ENCODE measurements around the gene TAB3. TPM values are rescaled to one million over a fixed set of nuclear protein-coding genes. Genes with fewer than 3 reads are reported as not detected.

The TAB3 gene
- total and polyA plus RNA-seq, 4 experiments from 2014 or later: 4.8 to 23.8 (median 13.9) TPM

- Mint-ChIP-seq H3K4me1 (no peaks in the 10 kb centered on the region), H3K9me3 (peaks cover 0 to 3% (median 0%) of the 10 kb centered on the region in 8 donors), H3K27me3 (no peaks in the 10 kb centered on the region), H3K36me3 (no peaks in the 10 kb centered on the region), H3K27ac (no peak overlapping the region), H3K4me3 (no peak overlapping the region)
- Histone ChIP-seq H3K36me3 (ENCODE audit: insufficient read depth, low read length) (no peaks in the 10 kb centered on the region), H3K27ac (ENCODE audit: low read depth, low read length) (no peak overlapping the region), H3K4me1 (ENCODE audit: insufficient read depth, low read length) (no peaks in the 10 kb centered on the region), H3K27me3 (ENCODE audit: insufficient read depth, low read length) (no peaks in the 10 kb centered on the region), H3K9me3 (ENCODE audit: control insufficient read depth in 1 of 2, low read length in 2 of 2) (no peaks in the 10 kb centered on the region), H3K4me3 (ENCODE audit: low read length in 2 of 2) (no peak overlapping the region)
- no peak for DNase-seq
- POLR2A ChIA-PET (ENCODE audit: partially characterized antibody): no interaction called here
- CTCF ChIA-PET (ENCODE audit: partially characterized antibody): no interaction called here
- intact Hi-C loops (cut with micrococcal nuclease): no loop called here
These were observed 94.6 kb downstream of the TAB3 start for GRCh38 chrX:30794497-30794896.

GRCh38 chrX:30793767-30794103 is 95.3 kb downstream of the TAB3 start:
- H3K9me3 ChIP-seq (ENCODE audit: control insufficient read depth in 1 of 2, low read length in 2 of 2): no peaks in the 10 kb centered on the region
- H3K36me3 ChIP-seq (ENCODE audit: insufficient read depth, low read length): no peaks in the 10 kb centered on the region
- peaks cover 0 to 3% (median 0%) of the 10 kb centered on the region in 8 donors for H3K9me3 Mint-ChIP-seq
- no peaks in the 10 kb centered on the region for H3K4me1 ChIP-seq (ENCODE audit: insufficient read depth, low read length)
- no peak overlapping the region for H3K27ac Mint-ChIP-seq
- POLR2A ChIA-PET (ENCODE audit: partially characterized antibody): no interaction called here
- H3K4me3 Mint-ChIP-seq: no peak overlapping the region
- no peak overlapping the region for H3K4me3 ChIP-seq (ENCODE audit: low read length in 2 of 2)
- H3K27me3 Mint-ChIP-seq: no peaks in the 10 kb centered on the region
- H3K27me3 ChIP-seq (ENCODE audit: insufficient read depth, low read length): no peaks in the 10 kb centered on the region
- intact Hi-C loops (cut with micrococcal nuclease): no loop called here
- H3K36me3 Mint-ChIP-seq: no peaks in the 10 kb centered on the region
- no peaks in the 10 kb centered on the region for H3K4me1 Mint-ChIP-seq
- H3K27ac ChIP-seq (ENCODE audit: low read depth, low read length): no peak overlapping the region
- CTCF ChIA-PET (ENCODE audit: partially characterized antibody): no interaction called here
- DNase-seq: no peak

- H3K4me3 Mint-ChIP-seq: no peak overlapping the region
- CTCF ChIA-PET (ENCODE audit: partially characterized antibody): no interaction called here
- no peaks in the 10 kb centered on the region for H3K27me3 ChIP-seq (ENCODE audit: insufficient read depth, low read length)
- DNase-seq: no peak
- no peaks in the 10 kb centered on the region for H3K4me1 ChIP-seq (ENCODE audit: insufficient read depth, low read length)
- H3K27ac Mint-ChIP-seq: no peak overlapping the region
- no peak overlapping the region for H3K4me3 ChIP-seq (ENCODE audit: low read length in 2 of 2)
- intact Hi-C loops (cut with micrococcal nuclease): no loop called here
- H3K36me3 Mint-ChIP-seq: no peaks in the 10 kb centered on the region
- H3K9me3 ChIP-seq (ENCODE audit: control insufficient read depth in 1 of 2, low read length in 2 of 2): no peaks in the 10 kb centered on the region
- H3K4me1 Mint-ChIP-seq: no peaks in the 10 kb centered on the region
- POLR2A ChIA-PET (ENCODE audit: partially characterized antibody): no interaction called here
- H3K27me3 Mint-ChIP-seq: no peaks in the 10 kb centered on the region
- H3K9me3 Mint-ChIP-seq: peaks cover 0 to 3% (median 0%) of the 10 kb centered on the region in 8 donors
- no peaks in the 10 kb centered on the region for H3K36me3 ChIP-seq (ENCODE audit: insufficient read depth, low read length)
- no peak overlapping the region for H3K27ac ChIP-seq (ENCODE audit: low read depth, low read length)
These were observed 95.8 kb downstream of the TAB3 start for GRCh38 chrX:30793075-30793766.

- Histone ChIP-seq H3K36me3 (ENCODE audit: insufficient read depth, low read length) (no peaks in the 10 kb centered on the region), H3K4me1 (ENCODE audit: insufficient read depth, low read length) (no peaks in the 10 kb centered on the region), H3K27me3 (ENCODE audit: insufficient read depth, low read length) (no peaks in the 10 kb centered on the region), H3K9me3 (ENCODE audit: control insufficient read depth in 1 of 2, low read length in 2 of 2) (no peaks in the 10 kb centered on the region), H3K27ac (ENCODE audit: low read depth, low read length) (no peak overlapping the region), H3K4me3 (ENCODE audit: low read length in 2 of 2) (no peak overlapping the region)
- intact Hi-C loops (cut with micrococcal nuclease): no loop called here
- Mint-ChIP-seq H3K9me3 (peaks cover 0 to 3% (median 0%) of the 10 kb centered on the region in 8 donors), H3K4me1 (no peaks in the 10 kb centered on the region), H3K27me3 (no peaks in the 10 kb centered on the region), H3K36me3 (no peaks in the 10 kb centered on the region), H3K27ac (no peak overlapping the region), H3K4me3 (no peak overlapping the region)
- no peak for DNase-seq
- ChIA-PET CTCF (ENCODE audit: partially characterized antibody) (no interaction called here), POLR2A (ENCODE audit: partially characterized antibody) (no interaction called here)
These were observed 97.5 kb downstream of the TAB3 start for GRCh38 chrX:30791296-30792278.

- ChIA-PET CTCF (ENCODE audit: partially characterized antibody) (no interaction called here), POLR2A (ENCODE audit: partially characterized antibody) (no interaction called here)
- H3K36me3 ChIP-seq (ENCODE audit: insufficient read depth, low read length): no peaks in the 10 kb centered on the region
- no peak overlapping the region for H3K27ac ChIP-seq (ENCODE audit: low read depth, low read length)
- no peak overlapping the region for H3K4me3 Mint-ChIP-seq
- no peaks in the 10 kb centered on the region for H3K4me1 ChIP-seq (ENCODE audit: insufficient read depth, low read length)
- H3K4me1 Mint-ChIP-seq: no peaks in the 10 kb centered on the region
- H3K9me3 ChIP-seq (ENCODE audit: control insufficient read depth in 1 of 2, low read length in 2 of 2): no peaks in the 10 kb centered on the region
- H3K27ac Mint-ChIP-seq: no peak overlapping the region
- no peak overlapping the region for H3K4me3 ChIP-seq (ENCODE audit: low read length in 2 of 2)
- H3K27me3 Mint-ChIP-seq: no peaks in the 10 kb centered on the region
- DNase-seq: no peak
- H3K36me3 Mint-ChIP-seq: no peaks in the 10 kb centered on the region
- intact Hi-C loops (cut with micrococcal nuclease): no loop called here
- no peaks in the 10 kb centered on the region for H3K9me3 Mint-ChIP-seq
- no peaks in the 10 kb centered on the region for H3K27me3 ChIP-seq (ENCODE audit: insufficient read depth, low read length)
These were observed 102.0 kb downstream of the TAB3 start for GRCh38 chrX:30787012-30787411.

- no peaks in the 10 kb centered on the region for H3K27me3 ChIP-seq (ENCODE audit: insufficient read depth, low read length)
- DNase-seq: no peak
- H3K9me3 ChIP-seq (ENCODE audit: control insufficient read depth in 1 of 2, low read length in 2 of 2): no peaks in the 10 kb centered on the region
- no peaks in the 10 kb centered on the region for H3K9me3 Mint-ChIP-seq
- no peaks in the 10 kb centered on the region for H3K36me3 ChIP-seq (ENCODE audit: insufficient read depth, low read length)
- H3K27me3 Mint-ChIP-seq: no peaks in the 10 kb centered on the region
- no peak overlapping the region for H3K27ac ChIP-seq (ENCODE audit: low read depth, low read length)
- H3K36me3 Mint-ChIP-seq: no peaks in the 10 kb centered on the region
- no peaks in the 10 kb centered on the region for H3K4me1 Mint-ChIP-seq
- no peak overlapping the region for H3K4me3 ChIP-seq (ENCODE audit: low read length in 2 of 2)
- H3K27ac Mint-ChIP-seq: no peak overlapping the region
- intact Hi-C loops (cut with micrococcal nuclease): no loop called here
- H3K4me3 Mint-ChIP-seq: no peak overlapping the region
- ChIA-PET POLR2A (ENCODE audit: partially characterized antibody) (no interaction called here), CTCF (ENCODE audit: partially characterized antibody) (no interaction called here)
- no peaks in the 10 kb centered on the region for H3K4me1 ChIP-seq (ENCODE audit: insufficient read depth, low read length)
These were observed 102.7 kb downstream of the TAB3 start for GRCh38 chrX:30786374-30786773.

- no peaks in the 10 kb centered on the region for H3K36me3 Mint-ChIP-seq
- intact Hi-C loops (cut with micrococcal nuclease): no loop called here
- no peak overlapping the region for H3K4me3 Mint-ChIP-seq
- no peak for DNase-seq
- H3K27ac Mint-ChIP-seq: no peak overlapping the region
- no peak overlapping the region for H3K4me3 ChIP-seq (ENCODE audit: low read length in 2 of 2)
- H3K9me3 ChIP-seq (ENCODE audit: control insufficient read depth in 1 of 2, low read length in 2 of 2): no peaks in the 10 kb centered on the region
- CTCF ChIA-PET (ENCODE audit: partially characterized antibody): no interaction called here
- H3K4me1 Mint-ChIP-seq: no peaks in the 10 kb centered on the region
- no peaks in the 10 kb centered on the region for H3K27me3 Mint-ChIP-seq
- POLR2A ChIA-PET (ENCODE audit: partially characterized antibody): no interaction called here
- H3K4me1 ChIP-seq (ENCODE audit: insufficient read depth, low read length): no peaks in the 10 kb centered on the region
- H3K9me3 Mint-ChIP-seq: no peaks in the 10 kb centered on the region
- no peaks in the 10 kb centered on the region for H3K27me3 ChIP-seq (ENCODE audit: insufficient read depth, low read length)
- no peaks in the 10 kb centered on the region for H3K36me3 ChIP-seq (ENCODE audit: insufficient read depth, low read length)
- no peak overlapping the region for H3K27ac ChIP-seq (ENCODE audit: low read depth, low read length)
These were observed 107.2 kb downstream of the TAB3 start for GRCh38 chrX:30781711-30782444.
